H7 (cell line): ENCODE results near the gene TEF. TPM values are rescaled to one million over a fixed set of nuclear protein-coding genes. Genes with fewer than 3 reads are reported as not detected.
"Not testable (repeated sequence)": the region's sequence is repeated elsewhere in the genome, so short reads cannot be mapped to it uniquely, and the experiment has no call there.

Source experiments
- DNase-seq: peaks from one replicate; pipeline ENCODE4 v3.0.0; 2012
- H3K27me3 ChIP-seq: 2 replicates; pipeline ENCODE4 v1.6.0; 2011; ENCODE audit warnings: mild to moderate bottlenecking, low read length; ENCODE audit not compliant: control insufficient read depth, insufficient read depth
- H3K36me3 ChIP-seq: replicated peaks from 2 replicates; pipeline ENCODE4 v1.5.1; 2011; ENCODE audit warnings: low read length; ENCODE audit not compliant: control insufficient read depth, insufficient read depth
- H3K4me3 ChIP-seq: 2 replicates; pipeline ENCODE4 v1.5.1; 2011; ENCODE audit warnings: low read depth, mild to moderate bottlenecking, control low read depth, low read length, moderate library complexity; ENCODE audit not compliant: insufficient read depth
- total RNA-seq: library from RNA; depleted of rRNA; stranded (reverse); fragments of >200 nt; shearing (Covaris generic); gene quantifications from 2 replicates; pipeline ENCODE4 v1.2.3, GENCODE V29; 2014

TEF gene
- total RNA-seq, 1 experiment from 2014 or later, result 4.8 TPM

DNA sequence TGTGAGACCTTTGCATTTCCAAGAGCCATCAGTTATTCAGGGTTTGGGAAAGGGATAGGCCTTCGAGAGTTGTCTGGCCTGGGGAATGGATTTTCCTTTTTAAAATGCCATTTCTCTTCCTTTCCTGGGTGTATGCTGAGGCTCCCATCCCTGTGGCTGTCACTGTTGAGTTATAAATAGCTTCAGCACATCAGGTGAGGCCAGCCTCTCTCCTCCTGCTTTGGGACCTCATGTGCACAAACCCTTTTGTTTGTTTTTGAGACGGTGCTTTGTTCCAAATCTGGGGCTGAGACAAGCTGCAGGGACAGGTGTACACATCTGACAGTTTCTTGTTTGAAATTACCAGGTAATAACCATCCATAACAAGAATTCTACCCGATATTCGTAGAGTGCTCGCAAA, 1.3 kb downstream of the TEF start:
- H3K4me3 ChIP-seq, result no peak overlapping the region
- DNase-seq, result no peak

DNA sequence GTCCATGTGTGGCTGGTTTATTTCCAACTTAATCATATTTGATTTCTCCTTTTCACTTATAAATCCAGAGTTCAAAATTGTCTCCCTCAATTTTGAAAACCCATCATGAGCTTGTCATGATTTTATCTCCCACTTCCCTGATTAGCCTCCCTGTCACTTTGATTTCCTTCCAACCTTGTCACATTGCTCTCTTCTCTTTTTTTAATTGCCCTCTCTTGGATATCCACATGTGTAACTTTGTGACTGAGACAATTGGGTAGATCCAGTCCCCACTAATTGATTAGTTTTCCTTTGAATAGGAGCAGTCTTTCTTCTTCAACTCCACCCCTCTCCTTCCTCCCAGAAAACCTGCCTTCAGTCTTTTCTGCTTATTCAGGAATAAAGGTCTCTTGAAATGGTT, 2.4 kb downstream of the TEF start:
- no peaks in the 10 kb centered on the region; the same call in 1 of the 2 replicates for H3K27me3 ChIP-seq
- no peak for DNase-seq
- peaks cover 7% of the 10 kb centered on the region for H3K36me3 ChIP-seq
- H3K4me3 ChIP-seq, result no peak overlapping the region

More for the DNA sequence above, 1.3 kb downstream of the TEF start:
- Histone ChIP-seq H3K27me3 (no peaks in the 10 kb centered on the region; the same call in 1 of the 2 replicates), H3K36me3 (peaks cover 5% of the 10 kb centered on the region)

DNA sequence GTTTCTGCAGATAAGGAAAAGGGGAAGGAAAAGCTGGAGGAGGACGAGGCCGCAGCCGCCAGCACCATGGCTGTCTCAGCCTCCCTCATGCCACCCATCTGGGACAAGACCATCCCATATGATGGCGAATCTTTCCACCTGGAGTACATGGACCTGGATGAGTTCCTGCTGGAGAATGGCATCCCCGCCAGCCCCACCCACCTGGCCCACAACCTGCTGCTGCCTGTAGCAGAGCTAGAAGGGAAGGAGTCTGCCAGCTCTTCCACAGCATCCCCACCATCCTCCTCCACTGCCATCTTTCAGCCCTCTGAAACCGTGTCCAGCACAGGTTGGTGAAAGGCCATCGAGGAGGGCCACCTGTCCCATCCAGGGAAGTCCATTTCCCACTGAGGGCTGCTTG, 5.6 kb downstream of the TEF start:
- peaks cover 7% of the 10 kb centered on the region for H3K36me3 ChIP-seq
- no peaks in the 10 kb centered on the region; the same call in 1 of the 2 replicates for H3K27me3 ChIP-seq
- DNase-seq, result no peak
- no peak overlapping the region for H3K4me3 ChIP-seq

DNA sequence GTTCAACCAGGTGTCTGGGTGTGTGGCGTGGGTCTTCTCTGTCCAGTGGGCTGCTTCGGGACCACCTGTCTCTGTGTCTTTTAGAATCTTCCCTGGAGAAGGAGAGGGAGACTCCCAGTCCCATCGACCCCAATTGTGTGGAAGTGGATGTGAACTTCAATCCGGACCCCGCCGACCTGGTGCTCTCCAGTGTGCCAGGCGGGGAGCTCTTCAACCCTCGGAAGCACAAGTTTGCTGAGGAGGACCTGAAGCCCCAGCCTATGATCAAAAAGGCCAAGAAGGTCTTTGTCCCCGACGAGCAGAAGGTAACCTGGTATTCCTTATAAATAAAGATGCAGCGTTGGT, 12.2 kb downstream of the TEF start:
- DNase-seq, result no peak
- Histone ChIP-seq H3K27me3 (no peaks in the 10 kb centered on the region), H3K4me3 (no peak overlapping the region), H3K36me3 (peaks cover 8% of the 10 kb centered on the region)

DNA sequence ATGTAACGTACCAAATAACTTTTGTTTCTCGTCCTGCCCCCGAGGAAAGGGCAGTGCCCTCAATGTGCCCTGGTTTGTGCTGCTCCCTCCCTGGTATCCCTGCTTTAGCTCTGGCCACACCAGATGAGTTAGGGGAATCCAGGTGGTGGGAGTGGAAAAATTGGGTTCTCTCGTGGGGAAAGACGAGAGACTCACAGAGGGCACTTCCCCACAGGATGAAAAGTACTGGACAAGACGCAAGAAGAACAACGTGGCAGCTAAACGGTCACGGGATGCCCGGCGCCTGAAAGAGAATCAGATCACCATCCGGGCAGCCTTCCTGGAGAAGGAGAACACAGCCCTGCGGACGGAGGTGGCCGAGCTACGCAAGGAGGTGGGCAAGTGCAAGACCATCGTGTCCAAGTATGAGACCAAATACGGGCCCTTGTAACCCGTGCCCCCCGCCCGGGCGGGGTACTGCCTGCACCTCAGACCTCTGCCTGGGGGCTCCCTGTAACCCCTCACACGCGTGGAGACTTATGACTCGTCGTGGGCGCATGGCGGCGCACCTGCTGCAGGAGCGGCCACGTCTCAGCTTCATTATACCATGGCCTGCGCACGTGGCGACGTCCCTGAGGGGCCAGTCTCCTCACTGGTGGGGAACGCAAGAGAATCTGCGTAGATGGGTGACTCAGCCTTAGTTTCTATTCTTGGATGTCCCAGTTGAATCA, 13.9 kb downstream of the TEF start:
- Histone ChIP-seq H3K4me3 (no peak overlapping the region), H3K36me3 (peaks cover 8% of the 10 kb centered on the region), H3K27me3 (no peaks in the 10 kb centered on the region)
- no peak for DNase-seq

DNA sequence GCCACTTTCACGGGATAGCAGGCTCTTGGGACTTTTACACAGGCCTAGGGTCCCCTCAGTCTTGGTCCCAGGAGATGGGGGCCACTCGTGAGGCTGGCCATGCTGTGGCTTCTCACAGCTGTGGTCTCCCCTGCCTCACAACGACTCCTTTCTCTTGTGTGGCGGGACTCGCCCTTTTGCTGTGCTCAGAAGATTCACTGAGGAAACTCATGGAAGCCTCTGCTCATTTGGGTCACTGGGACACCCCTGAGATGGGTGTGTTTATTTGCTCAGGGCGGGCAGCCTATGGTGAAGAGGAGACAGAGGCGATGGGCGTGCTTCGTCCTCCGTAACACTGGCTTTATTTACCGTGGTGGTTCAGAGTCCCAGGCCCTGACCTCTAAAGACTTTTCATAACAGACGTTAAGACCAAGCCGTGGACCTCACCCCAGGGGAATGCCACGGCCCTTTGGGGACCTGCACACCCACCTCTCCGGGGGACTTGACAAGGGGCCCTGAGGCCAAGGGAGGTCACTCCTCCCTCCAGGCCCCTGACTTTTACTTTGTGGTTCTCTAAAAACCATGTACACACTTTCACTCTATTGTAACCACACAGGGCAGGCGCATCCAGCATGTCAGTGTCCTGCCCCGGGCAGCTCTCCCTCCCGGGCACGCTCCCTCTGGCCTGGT, 15.5 kb downstream of the TEF start:
- H3K27me3 ChIP-seq, result no peaks in the 10 kb centered on the region
- DNase-seq, result no peak
- H3K36me3 ChIP-seq, result peaks cover 8% of the 10 kb centered on the region
- no peak overlapping the region for H3K4me3 ChIP-seq

DNA sequence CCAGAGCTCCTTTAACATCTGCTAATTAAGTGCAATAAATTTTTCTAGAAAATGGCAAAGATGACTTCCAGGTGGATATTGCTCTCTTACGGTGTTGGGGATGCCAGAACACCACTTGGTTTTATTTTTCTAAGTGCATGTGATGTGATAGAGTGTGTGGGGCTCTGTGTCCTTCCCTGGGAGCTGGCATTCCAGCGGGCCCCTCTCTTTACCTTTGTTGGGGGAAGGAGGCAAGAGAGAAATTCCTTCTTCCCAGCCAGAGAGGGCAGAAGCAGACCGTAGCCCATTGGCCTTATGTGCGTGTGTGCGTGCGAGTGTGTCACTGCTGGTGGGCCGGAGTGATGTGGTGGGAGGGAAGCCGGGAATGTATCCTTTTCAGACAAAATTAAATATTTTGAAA, 17.2 kb downstream of the TEF start:
- DNase-seq, result peak; percentile 74
- no peak overlapping the region for H3K4me3 ChIP-seq
- H3K27me3 ChIP-seq, result no peaks in the 10 kb centered on the region
- peaks cover 8% of the 10 kb centered on the region for H3K36me3 ChIP-seq

DNA sequence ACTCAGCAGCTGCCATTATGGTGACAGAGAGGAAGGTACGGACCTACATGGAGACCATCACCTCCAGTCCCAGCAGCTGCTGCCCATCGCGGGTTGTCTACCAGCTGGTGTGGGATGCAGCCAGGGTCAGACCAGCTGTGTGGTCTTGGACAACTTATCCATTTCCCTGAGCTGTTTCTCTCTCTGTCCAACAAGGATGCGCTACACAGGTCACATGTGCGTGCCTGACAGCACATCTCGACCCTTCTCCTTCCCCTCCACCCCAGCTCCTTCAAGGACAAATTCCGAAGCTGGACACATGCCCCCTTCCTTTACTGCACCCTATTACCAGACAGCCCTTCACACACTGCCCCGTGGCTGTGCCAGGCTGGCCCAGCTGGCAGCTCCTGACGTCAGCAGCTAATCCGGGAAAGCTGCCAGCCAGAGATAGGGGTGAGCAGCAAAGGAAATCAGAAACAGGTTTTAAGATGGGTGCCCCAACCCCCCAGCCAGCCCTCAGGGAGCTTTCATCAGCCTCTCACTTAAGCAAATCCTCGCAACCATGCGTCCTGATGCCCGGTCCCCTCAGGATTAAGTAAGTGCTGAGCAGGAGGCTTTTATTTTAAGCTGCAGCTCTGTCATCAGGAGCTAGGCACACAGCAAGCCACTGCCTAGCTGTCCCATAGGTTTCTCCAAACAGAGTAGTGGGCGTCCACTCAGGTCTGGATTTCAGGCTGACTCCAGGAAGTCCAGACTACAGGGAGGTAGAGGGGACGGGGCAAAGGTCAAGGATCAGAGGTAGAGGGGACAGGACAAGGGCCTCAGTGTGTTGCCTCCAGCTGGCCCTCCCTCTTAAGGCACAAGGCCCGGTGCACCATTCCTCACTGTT, 20.3 kb downstream of the TEF start:
- no peak for DNase-seq
- Histone ChIP-seq H3K4me3 (no peak overlapping the region), H3K27me3 (no peaks in the 10 kb centered on the region), H3K36me3 (no peaks in the 10 kb centered on the region; the same call in none of the 2 replicates)

DNA sequence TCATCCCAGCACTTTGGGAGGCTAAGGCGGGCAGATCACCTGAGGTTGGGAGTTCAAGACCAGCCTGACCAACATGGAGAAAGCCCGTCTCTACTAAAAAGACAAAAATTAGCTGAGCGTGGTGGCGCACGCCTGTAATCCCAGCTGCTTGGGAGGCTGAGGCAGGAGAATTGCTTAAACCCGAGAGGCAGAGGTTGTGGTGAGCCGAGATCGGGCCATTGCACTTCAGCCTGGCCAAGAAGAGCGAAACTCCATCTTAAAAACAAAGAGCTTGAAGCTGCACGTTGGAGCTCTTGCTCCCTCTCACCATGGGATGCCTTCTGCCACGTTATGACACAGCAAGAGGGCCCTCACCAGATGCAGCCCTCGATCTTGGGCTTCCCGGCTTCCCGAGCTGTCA, 21.1 kb downstream of the TEF start:
- not testable (repeated sequence) for H3K27me3 ChIP-seq, H3K36me3 ChIP-seq, DNase-seq, H3K4me3 ChIP-seq

DNA sequence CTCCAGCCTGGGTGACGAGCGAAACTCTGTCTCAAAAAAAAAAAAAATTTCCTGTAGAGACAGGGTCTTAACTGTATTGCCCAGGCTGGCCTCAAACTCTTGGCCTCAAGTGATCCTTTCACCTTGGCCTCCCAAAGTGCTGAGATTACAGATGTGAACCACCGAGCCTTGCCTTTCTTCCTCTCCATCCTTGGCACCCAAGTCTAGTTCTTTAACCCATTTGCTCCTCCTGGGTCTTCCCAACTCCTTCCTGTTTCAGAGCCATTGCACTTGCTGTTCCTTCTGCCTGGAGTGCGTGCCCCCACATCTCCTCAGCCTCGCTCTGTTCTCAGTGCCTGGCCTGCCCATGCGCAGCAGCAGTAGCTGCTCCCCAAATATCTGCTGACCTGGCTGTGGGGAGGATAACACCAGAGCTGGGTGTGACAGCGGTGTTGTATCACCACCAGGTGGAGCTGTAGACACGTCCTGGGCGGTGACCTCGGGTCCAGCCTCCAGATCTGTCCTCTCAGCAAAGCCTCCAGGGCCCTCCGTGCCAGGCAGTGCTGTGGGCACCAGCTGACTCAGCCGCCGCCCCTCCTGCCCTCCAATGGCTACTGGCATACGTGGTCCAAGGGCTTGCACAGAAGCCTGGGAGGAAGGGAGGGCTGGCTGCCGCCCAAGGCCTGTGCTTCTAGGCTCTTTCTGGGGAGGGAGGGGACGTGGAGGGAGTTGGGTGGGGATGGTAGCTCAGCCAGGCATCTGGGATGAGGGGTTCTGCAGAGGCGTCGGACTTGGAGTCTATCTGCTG, 22.0 kb downstream of the TEF start:
- H3K27me3 ChIP-seq, result no peaks in the 10 kb centered on the region
- no peaks in the 10 kb centered on the region for H3K36me3 ChIP-seq
- H3K4me3 ChIP-seq, result no peak overlapping the region
- DNase-seq, result peak; percentile 98

DNA sequence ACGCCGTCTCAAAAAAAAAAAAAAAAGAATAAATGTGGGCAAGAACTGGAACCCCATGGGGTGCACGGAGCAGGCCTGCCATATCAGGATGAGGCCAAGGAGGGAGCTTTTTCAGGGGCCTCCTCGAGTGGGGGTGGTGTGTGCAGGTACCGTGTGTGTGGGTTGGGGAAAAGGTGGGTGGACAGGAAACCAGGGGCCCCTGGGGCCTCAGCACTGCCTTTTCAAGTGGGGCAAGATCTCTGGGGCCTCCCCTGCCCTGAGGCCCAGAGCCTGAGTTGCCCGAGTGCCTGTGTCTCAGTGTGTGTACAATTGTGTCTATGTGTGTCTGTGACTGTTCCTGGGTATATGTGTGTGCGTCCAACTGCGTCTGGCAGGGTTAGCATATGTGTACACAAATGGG, 23.8 kb downstream of the TEF start:
- Histone ChIP-seq H3K36me3 (no peaks in the 10 kb centered on the region), H3K27me3 (no peaks in the 10 kb centered on the region), H3K4me3 (no peak overlapping the region)
- no peak for DNase-seq

DNA sequence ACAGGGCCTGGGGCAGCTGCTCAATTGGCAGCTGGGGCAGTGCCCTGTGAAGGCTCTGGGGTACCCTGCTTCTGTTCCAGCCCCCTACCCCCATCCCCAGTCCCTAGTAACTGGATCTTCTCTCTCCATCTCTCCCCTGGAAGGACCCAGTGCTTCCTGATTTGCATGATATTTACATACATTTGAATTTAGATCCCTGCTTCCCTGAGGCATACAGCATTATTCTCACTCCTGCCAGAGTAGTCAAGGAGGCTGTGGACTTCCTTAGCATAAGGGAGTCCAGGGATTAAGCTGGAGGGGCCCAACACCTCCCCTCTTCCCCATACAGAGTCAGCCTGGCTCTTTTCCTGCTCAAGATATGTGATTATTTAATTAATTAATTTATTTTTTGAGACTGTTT, 24.7 kb downstream of the TEF start:
- Histone ChIP-seq H3K36me3 (no peaks in the 10 kb centered on the region), H3K4me3 (no peak overlapping the region), H3K27me3 (no peaks in the 10 kb centered on the region)
- DNase-seq, result peak; percentile 51

DNA sequence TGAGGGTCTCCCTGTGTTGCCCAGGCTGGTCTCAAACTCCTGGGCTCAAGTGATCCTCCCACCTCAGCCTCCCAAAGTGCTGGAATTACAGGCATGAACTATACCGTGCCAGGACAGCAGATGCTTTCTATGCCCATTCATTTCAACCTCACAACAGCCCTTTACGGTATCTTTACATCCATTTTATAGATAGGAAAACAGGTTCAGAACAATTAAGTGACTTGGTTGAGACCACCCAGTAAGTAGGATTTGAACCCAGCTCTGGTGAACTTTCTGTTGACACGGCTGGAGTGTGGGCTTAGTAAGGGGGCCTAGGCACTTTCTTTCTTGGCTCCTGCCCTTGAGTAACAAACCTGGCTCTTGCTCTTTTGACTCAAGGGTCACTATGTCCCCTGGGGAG, 25.7 kb downstream of the TEF start:
- Histone ChIP-seq H3K4me3 (no peak overlapping the region), H3K27me3 (no peaks in the 10 kb centered on the region), H3K36me3 (no peaks in the 10 kb centered on the region)
- no peak for DNase-seq

DNA sequence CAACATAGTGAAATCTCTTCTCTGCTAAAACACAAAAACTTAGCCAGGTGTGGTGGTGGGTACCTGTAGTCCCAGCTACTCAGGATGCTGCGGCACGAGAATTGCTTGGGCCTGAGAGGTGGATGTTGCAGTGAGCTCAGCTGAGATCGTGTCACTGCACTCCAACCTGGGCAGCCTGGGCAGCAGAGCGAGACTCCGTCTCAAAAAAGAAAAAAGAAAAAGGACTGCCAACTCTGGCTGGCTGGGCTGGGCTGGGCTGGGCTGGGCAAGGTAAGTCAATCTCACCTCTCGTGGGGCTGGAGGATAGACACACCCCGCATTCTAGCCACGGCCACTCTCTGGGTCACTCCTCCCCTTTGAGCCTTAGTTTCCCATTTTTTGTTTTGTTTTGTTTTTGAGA, 26.9 kb downstream of the TEF start:
- no peak overlapping the region for H3K4me3 ChIP-seq
- no peak for DNase-seq
- H3K27me3 ChIP-seq, result no peaks in the 10 kb centered on the region
- H3K36me3 ChIP-seq, result no peaks in the 10 kb centered on the region
